SK-N-SH treated with all-trans-retinoic acid at 6 μM for 48 hours (cell line): Measurements from ENCODE around the gene UTS2.

ENCODE experiments used
- ATAC-seq: fragments of 200-7000 bp; cut with Tn5 transposase; 3 replicates; pipeline ENCODE4 v1.9.1; 2020; ENCODE audit warnings: mild to moderate bottlenecking, moderate library complexity
- ARNTL ChIP-seq: fragments of 450-650 bp; formaldehyde crosslinking; IDR thresholded peaks from 2 replicates; pipeline ENCODE4 v1.5.0; 2020; ENCODE audit warnings: low read depth, mild to moderate bottlenecking, moderate library complexity, borderline replicate concordance
- BACH2 ChIP-seq: fragments of 250-450 bp; sonication (Bioruptor Pico); IDR thresholded peaks from 2 replicates; pipeline ENCODE4 v1.9.0; 2021; ENCODE audit warnings: mild to moderate bottlenecking, borderline replicate concordance
- CREB5 ChIP-seq: fragments of 250-450 bp; sonication (Bioruptor Pico); IDR thresholded peaks from 2 replicates; pipeline ENCODE4 v1.5.1; 2020; ENCODE audit warnings: low read depth, mild to moderate bottlenecking, moderate library complexity
- CSDC2 ChIP-seq: fragments of 250-450 bp; sonication (Bioruptor Pico); IDR thresholded peaks from 2 replicates; pipeline ENCODE4 v1.5.0; 2020; ENCODE audit warnings: mild to moderate bottlenecking, moderate library complexity
- CSRNP3 ChIP-seq: fragments of 250-450 bp; sonication (Bioruptor Pico); IDR thresholded peaks from 2 replicates; pipeline ENCODE4 v1.5.1; 2021; ENCODE audit warnings: mild to moderate bottlenecking, moderate library complexity
- ESRRG ChIP-seq: fragments of 250-450 bp; sonication (Bioruptor Pico); IDR thresholded peaks from 2 replicates; pipeline ENCODE4 v1.6.1; 2021; ENCODE audit warnings: mild to moderate bottlenecking
- GLIS3 ChIP-seq: fragments of 250-450 bp; sonication (Bioruptor Pico); IDR thresholded peaks from 2 replicates; pipeline ENCODE4 v1.5.0; 2020; ENCODE audit warnings: mild to moderate bottlenecking, moderate library complexity
- ISL1 ChIP-seq: fragments of 250-450 bp; sonication (Bioruptor Pico); IDR thresholded peaks from 2 replicates; pipeline ENCODE4 v2.1.2; 2022; ENCODE audit warnings: mild to moderate bottlenecking, moderate library complexity
- OSR1 ChIP-seq: fragments of 250-450 bp; sonication (Bioruptor Pico); IDR thresholded peaks from 2 replicates; pipeline ENCODE4 v1.8.0; 2022; ENCODE audit warnings: moderate library complexity, mild to moderate bottlenecking, inconsistent platforms
- PATZ1 ChIP-seq: fragments of 250-450 bp; sonication (Bioruptor Pico); IDR thresholded peaks from 2 replicates; pipeline ENCODE4 v1.8.0; 2020; ENCODE audit warnings: mild to moderate bottlenecking, moderate library complexity, borderline replicate concordance
- POU6F1 ChIP-seq: fragments of 250-450 bp; sonication (Bioruptor Pico); IDR thresholded peaks from 2 replicates; pipeline ENCODE4 v1.8.0; 2021; ENCODE audit warnings: low read depth, mild to moderate bottlenecking, moderate library complexity, borderline replicate concordance
- PPARA ChIP-seq: fragments of 250-450 bp; sonication (Bioruptor Pico); IDR thresholded peaks from 2 replicates; pipeline ENCODE4 v1.5.0; 2020; ENCODE audit warnings: mild to moderate bottlenecking, borderline replicate concordance
- RARB ChIP-seq: fragments of 250-450 bp; sonication (Bioruptor Pico); IDR thresholded peaks from 2 replicates; pipeline ENCODE4 v1.8.0; 2021; ENCODE audit warnings: mild to moderate bottlenecking, moderate library complexity
- TCF4 ChIP-seq: fragments of 250-450 bp; sonication (Bioruptor Pico); IDR thresholded peaks from 2 replicates; pipeline ENCODE4 v1.8.0; 2021; ENCODE audit warnings: mild to moderate bottlenecking, moderate library complexity, borderline replicate concordance
- TOX ChIP-seq: fragments of 250-450 bp; sonication (Bioruptor Pico); IDR thresholded peaks from 2 replicates; pipeline ENCODE4 v1.8.0; 2021; ENCODE audit warnings: mild to moderate bottlenecking, moderate library complexity, borderline replicate concordance
- TSHZ2 ChIP-seq: fragments of 250-450 bp; sonication (Bioruptor Pico); IDR thresholded peaks from 2 replicates; pipeline ENCODE4 v1.5.0; 2020; ENCODE audit warnings: mild to moderate bottlenecking, moderate library complexity
- ZC3H10 ChIP-seq: fragments of 250-450 bp; sonication (Bioruptor Pico); IDR thresholded peaks from 2 replicates; pipeline ENCODE4 v1.5.1; 2021; ENCODE audit warnings: mild to moderate bottlenecking, moderate library complexity
- ZFP3 ChIP-seq: fragments of 250-450 bp; sonication (Bioruptor Pico); IDR thresholded peaks from 2 replicates; pipeline ENCODE4 v1.5.0; 2020; ENCODE audit warnings: mild to moderate bottlenecking, moderate library complexity
- ZFP30 ChIP-seq: fragments of 450-650 bp; formaldehyde crosslinking; IDR thresholded peaks from 2 replicates; pipeline ENCODE4 v1.5.0; 2022; ENCODE audit warnings: mild to moderate bottlenecking, moderate library complexity
- ZNF565 ChIP-seq: fragments of 450-650 bp; formaldehyde crosslinking; conservative IDR thresholded peaks from 2 replicates; pipeline ENCODE4 v1.5.0; 2020; ENCODE audit warnings: low read depth, mild to moderate bottlenecking, moderate library complexity

UTS2 gene

GRCh38 chr1:7826363-7826762, 26.5 kb downstream of the UTS2 start:
- TF ChIP-seq ISL1 (CRISPR knock-in tag) (no peak), ZC3H10 (CRISPR knock-in tag) (no peak), ZFP30 (no peak), TCF4 (no peak), BACH2 (CRISPR knock-in tag) (no peak), TSHZ2 (CRISPR knock-in tag) (no peak), PPARA (CRISPR knock-in tag) (no peak), GLIS3 (CRISPR knock-in tag) (no peak), ESRRG (CRISPR knock-in tag) (no peak), TOX (CRISPR knock-in tag) (no peak), OSR1 (CRISPR knock-in tag) (no peak), CSRNP3 (no peak), PATZ1 (no peak), POU6F1 (CRISPR knock-in tag) (no peak), RARB (CRISPR knock-in tag) (no peak)
- no peak for ATAC-seq

- TF ChIP-seq ARNTL (CRISPR knock-in tag) (no peak), ESRRG (CRISPR knock-in tag) (no peak), GLIS3 (CRISPR knock-in tag) (no peak), TSHZ2 (CRISPR knock-in tag) (no peak), CSDC2 (CRISPR knock-in tag) (no peak), PPARA (CRISPR knock-in tag) (no peak), CSRNP3 (no peak), OSR1 (CRISPR knock-in tag) (no peak), ZFP30 (no peak), RARB (CRISPR knock-in tag) (no peak), ZFP3 (CRISPR knock-in tag) (no peak), BACH2 (CRISPR knock-in tag) (no peak), ZNF565 (CRISPR knock-in tag) (no peak), CREB5 (CRISPR knock-in tag) (no peak), POU6F1 (CRISPR knock-in tag) (no peak)
- ATAC-seq: no peak
Measured at GRCh38 chr1:7824701-7825100, 28.2 kb downstream of the UTS2 start.
